ENCODE measurements around the gene MEGF11. TPM values are rescaled to one million over a fixed set of nuclear protein-coding genes. Genes with fewer than 3 reads are reported as not detected.

The MEGF11 gene
- total RNA-seq, 2 donors from 2014 or later: not detected

DNA sequence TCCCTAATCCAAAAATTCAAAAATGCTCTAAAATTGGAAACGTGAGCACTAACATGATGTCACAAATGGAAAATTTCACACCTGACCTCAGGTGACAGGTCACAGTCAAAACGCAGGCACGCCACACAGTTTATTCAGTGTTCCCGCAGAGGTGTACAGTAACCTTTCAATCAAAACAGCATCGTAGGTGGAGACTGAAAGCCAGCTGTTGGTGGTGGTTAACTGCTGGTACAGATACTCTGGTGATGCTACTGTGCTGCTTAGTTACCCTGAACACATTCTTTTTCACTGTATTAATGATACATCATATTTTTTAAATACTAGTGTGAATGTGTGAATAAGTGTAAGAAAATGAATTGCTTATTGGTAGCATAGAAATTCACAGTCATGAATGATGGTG is 360.5 kb downstream of the MEGF11 start:
- no peaks in the 10 kb centered on the region for H3K9me3 ChIP-seq
- no peak for DNase-seq (ENCODE audit: low spot score)
- no peak overlapping the region for H3K4me3 ChIP-seq
- H3K27ac ChIP-seq: no peak overlapping the region
- peaks cover 15% of the 10 kb centered on the region for H3K36me3 ChIP-seq
- no peaks in the 10 kb centered on the region for H3K4me1 ChIP-seq
- TF ChIP-seq CTCF (IDR thresholded peaks at IDR 0.05): no peak
- no peaks in the 10 kb centered on the region for H3K27me3 ChIP-seq

DNA sequence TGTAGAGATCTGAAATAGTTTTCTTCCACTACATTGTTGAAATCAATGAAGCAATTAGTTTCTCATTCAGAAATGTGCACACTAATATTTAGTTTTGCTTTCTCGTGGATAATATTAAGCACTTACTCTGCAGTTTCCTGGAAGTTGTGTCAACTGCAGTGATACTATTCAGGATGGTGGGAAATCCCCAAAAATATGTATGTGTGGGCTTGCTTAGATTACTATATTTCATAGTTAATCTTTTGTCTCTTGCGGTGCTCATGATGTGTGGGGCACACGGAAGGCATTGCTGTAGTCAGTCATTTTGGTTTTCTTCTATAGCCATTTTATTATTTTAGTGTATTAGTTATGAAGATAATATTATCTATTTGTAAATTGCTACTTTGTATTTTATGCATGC is 364.6 kb downstream of the MEGF11 start:
- TF ChIP-seq CTCF (IDR thresholded peaks at IDR 0.05): no peak
- DNase-seq (ENCODE audit: low spot score): no peak
- Histone ChIP-seq H3K27ac (no peak overlapping the region), H3K4me1 (no peaks in the 10 kb centered on the region), H3K4me3 (no peak overlapping the region), H3K36me3 (peaks cover 26% of the 10 kb centered on the region), H3K9me3 (no peaks in the 10 kb centered on the region), H3K27me3 (no peaks in the 10 kb centered on the region)

- Histone ChIP-seq H3K36me3 (peaks cover 18% of the 10 kb centered on the region), H3K27ac (no peak overlapping the region), H3K9me3 (no peaks in the 10 kb centered on the region), H3K4me3 (no peak overlapping the region), H3K4me1 (no peaks in the 10 kb centered on the region), H3K27me3 (no peaks in the 10 kb centered on the region)
- TF ChIP-seq CTCF (IDR thresholded peaks at IDR 0.05): no peak
- DNase-seq (ENCODE audit: low spot score): no peak
These were observed 366.0 kb downstream of the MEGF11 start for GRCh38 chr15:65887565-65887964.

GRCh38 chr15:65885668-65886218 is 367.8 kb downstream of the MEGF11 start:
- H3K27ac ChIP-seq: no peak overlapping the region

GRCh38 chr15:65884511-65884910 is 369.0 kb downstream of the MEGF11 start:
- Histone ChIP-seq H3K27me3 (no peaks in the 10 kb centered on the region), H3K4me1 (no peaks in the 10 kb centered on the region), H3K27ac (no peak overlapping the region), H3K36me3 (peaks cover 45% of the 10 kb centered on the region), H3K9me3 (no peaks in the 10 kb centered on the region), H3K4me3 (no peak overlapping the region)
- no peak for DNase-seq (ENCODE audit: low spot score)
- no peak for TF ChIP-seq CTCF (IDR thresholded peaks at IDR 0.05)

More at GRCh38 chr15:65885668-65886218, 367.8 kb downstream of the MEGF11 start:
- no peak for DNase-seq (ENCODE audit: low spot score)
- Histone ChIP-seq H3K27me3 (no peaks in the 10 kb centered on the region), H3K4me1 (no peaks in the 10 kb centered on the region), H3K9me3 (no peaks in the 10 kb centered on the region), H3K36me3 (peaks cover 34% of the 10 kb centered on the region), H3K4me3 (no peak overlapping the region)
- TF ChIP-seq CTCF (IDR thresholded peaks at IDR 0.05): no peak

GRCh38 chr15:65883571-65883970 is 370.0 kb downstream of the MEGF11 start:
- Histone ChIP-seq H3K4me3 (no peak overlapping the region), H3K9me3 (no peaks in the 10 kb centered on the region), H3K4me1 (no peaks in the 10 kb centered on the region), H3K36me3 (peaks cover 52% of the 10 kb centered on the region), H3K27ac (no peak overlapping the region), H3K27me3 (no peaks in the 10 kb centered on the region)
- TF ChIP-seq CTCF (IDR thresholded peaks at IDR 0.05): no peak
- no peak for DNase-seq (ENCODE audit: low spot score)

All from right atrium auricular region (tissue), 2 donors.